Activated naive CD4-positive, alpha-beta T cell treated with anti-CD3 and anti-CD28 coated beads, Interleukin-2, amount 50 U/mL, for 16 hours (primary cell): ENCODE data around the gene SFXN3.

ENCODE experiments used
- DNase-seq: peaks from one replicate; pipeline ENCODE4 v3.0.0-alpha.2; 2020

Gene SFXN3

GRCh38 chr10:101000127-101000914 is 30.7 kb upstream of the SFXN3 start:
- no peak for DNase-seq

GRCh38 chr10:101000915-101001658 is 29.9 kb upstream of the SFXN3 start:
- no peak for DNase-seq

- no peak for DNase-seq
These were observed 29.4 kb upstream of the SFXN3 start for GRCh38 chr10:101001659-101002035.

DNA sequence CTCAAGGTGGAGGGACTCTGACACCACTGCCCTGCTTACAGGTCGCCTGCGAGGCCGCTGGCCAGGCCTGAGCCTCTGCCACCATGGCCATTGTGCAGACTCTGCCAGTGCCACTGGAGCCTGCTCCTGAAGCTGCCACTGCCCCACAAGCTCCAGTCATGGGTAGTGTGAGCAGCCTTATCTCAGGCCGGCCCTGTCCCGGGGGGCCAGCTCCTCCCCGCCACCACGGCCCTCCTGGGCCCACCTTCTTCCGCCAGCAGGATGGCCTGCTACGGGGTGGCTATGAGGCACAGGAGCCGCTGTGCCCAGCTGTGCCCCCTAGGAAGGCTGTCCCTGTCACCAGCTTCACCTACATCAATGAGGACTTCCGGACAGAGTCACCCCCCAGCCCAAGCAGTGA is 28.6 kb upstream of the SFXN3 start:
- no peak for DNase-seq

DNA sequence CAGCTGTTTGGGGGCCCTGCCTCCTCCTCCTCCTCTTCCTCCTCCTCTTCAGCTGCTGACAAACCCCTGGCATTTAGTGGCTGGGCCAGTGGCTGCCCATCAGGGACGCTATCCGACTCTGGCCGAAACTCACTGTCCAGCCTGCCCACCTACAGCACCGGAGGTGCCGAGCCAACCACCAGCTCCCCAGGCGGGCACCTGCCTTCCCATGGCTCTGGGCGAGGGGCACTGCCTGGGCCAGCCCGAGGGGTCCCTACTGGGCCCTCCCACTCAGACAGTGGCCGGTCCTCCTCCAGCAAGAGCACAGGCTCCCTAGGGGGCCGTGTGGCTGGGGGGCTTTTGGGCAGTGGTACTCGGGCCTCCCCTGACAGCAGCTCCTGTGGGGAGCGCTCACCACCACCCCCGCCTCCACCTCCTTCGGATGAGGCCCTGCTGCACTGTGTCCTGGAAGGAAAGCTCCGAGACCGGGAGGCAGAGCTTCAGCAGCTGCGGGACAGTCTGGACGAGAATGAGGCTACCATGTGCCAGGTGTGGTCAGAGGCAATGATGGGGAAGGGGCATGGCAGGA is 27.3 kb upstream of the SFXN3 start:
- DNase-seq = no peak

DNA sequence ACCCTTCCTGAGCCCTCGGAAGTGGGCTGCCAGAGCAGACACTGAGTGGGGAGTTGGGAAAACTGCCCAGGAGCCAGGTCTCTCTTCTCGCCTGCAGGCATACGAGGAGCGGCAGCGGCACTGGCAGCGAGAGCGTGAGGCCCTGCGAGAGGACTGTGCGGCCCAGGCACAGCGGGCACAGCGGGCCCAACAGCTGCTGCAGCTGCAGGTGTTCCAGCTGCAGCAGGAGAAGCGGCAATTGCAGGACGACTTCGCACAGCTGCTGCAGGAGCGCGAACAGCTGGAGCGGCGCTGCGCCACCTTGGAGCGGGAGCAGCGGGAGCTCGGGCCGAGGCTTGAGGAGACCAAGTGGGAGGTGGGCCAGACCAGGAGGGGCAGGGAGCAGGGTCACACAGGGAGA is 25.7 kb upstream of the SFXN3 start:
- no peak for DNase-seq

GRCh38 chr10:101005869-101006567 is 25.0 kb upstream of the SFXN3 start:
- no peak for DNase-seq

GRCh38 chr10:101006593-101007098 is 24.4 kb upstream of the SFXN3 start:
- no peak for DNase-seq

DNA sequence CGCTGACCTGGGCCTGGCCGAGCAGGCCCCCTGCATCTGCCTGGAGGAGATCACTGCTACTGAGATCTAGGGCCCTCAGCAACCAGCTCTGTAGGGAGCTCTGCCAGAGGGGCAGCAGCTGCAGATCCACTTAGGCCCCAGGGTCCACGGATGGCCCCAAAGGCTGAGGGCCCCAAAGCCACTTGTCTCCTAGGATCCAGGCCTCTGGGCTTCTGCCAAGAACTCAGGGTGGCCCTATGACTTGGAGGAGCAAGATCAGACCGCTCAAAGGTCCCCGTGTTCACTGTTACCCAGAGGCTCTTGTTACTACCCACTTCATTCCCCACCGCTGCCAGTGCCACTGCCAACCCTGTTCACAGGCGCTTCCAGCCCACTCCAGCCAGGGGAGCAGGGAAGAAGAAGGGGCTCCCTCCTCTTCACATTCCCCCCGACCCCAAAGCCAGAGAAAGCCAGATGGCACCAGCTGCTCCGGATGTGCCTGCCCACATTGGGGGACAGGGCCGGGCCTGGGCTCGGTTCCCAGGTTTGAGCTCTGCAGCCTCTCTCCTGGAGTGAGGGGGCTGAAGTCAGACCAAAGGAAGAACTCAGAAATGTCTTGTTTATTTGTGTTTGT is 23.8 kb upstream of the SFXN3 start:
- no peak for DNase-seq

GRCh38 chr10:101007915-101008822 is 22.9 kb upstream of the SFXN3 start:
- DNase-seq = no peak

- DNase-seq = no peak
These were observed 22.1 kb upstream of the SFXN3 start for GRCh38 chr10:101008823-101009423.

- DNase-seq = no peak
These were observed 20.7 kb upstream of the SFXN3 start for GRCh38 chr10:101010329-101010728.

GRCh38 chr10:101011517-101012423 is 19.3 kb upstream of the SFXN3 start:
- DNase-seq = no peak

DNA sequence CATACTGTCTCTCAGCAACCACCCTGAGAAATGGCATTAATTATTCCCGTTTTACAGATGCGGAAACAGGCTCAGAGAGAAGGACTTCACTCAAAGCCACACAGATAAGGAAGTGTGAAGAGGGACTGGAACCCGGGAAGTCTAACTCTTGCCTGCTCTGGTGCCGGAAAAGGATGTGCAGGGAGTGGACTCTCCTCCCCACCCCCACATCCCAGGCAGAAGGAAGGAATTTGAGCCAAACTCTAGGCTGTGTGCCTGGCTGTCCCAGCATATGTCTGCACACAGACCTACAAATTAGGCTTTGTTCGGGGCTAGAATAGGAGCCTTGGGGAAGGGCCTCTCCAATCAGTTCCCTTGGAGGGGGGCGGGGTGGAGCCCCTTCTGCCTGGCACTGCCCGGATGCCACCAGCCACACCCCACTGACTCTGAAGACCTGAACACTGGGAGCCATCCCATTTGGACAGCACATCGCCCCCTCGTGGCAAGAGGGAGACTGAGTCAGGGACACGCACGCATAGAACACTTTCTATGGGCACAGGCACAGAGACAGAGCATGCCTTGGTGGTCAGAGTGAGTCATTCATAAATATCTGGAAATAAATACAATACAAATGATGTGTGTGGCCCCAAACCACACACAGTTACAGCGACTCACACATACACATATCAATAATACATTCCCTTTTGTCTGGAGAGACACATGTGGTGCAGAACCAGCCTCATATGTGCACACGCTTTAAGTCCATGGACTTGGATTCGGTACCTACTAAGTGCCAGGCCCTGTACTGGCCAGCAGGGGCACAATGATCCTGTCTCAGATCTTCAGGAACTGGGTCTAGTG is 18.3 kb upstream of the SFXN3 start:
- peak; percentile 74 for DNase-seq

DNA sequence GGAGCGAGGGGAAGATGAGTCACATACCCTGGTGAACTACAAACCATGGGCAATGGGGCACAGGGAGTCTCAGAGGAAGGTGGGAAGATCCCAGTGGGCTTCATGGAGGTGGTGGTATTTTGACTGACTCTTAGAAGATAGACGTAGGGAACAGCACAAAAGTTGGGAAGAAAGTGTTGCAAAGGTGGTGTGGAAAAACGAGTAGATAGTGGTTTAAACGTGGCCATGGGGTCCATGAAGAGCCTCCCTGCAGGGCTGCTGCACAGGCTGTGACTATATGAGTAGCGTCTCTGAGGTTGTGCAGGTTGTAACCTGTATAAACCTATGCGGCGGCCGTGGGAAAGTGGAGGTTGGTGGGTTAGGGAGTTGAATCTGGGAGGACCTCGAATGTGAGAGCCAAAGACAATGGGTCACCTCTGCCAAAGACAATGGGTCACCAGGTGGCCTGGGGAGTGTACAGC is 17.6 kb upstream of the SFXN3 start:
- DNase-seq = no peak

DNA sequence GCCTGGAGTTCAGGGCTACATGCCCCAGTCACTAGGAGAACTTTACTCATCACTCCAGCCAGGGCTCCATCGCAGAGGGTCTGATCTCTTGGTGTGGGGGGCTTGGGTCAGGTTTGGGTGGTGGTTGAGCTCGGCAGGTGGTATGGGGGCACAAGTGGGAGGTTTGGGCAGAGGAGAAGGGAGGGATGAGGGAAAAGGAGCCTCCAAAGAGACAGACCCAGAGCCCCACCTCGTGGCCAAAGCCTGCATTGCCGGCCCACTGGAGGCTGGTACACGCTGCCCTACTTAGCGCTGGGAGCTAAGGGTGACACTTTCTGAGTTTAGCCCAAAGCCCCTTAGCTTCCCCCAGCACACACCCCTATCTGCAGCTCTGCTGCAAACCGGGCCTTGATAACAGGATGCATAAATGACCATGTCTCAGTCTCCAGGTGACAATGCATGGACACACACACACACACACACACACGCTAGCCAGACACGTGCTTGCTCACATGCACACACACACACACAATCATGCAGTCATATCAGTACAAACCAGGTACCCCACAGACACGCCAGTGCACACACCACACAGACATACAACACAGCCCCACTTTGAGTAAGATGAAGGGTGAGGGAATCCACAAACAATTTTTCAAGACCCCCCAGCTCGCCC is 16.7 kb upstream of the SFXN3 start:
- DNase-seq = peak; percentile 74

DNA sequence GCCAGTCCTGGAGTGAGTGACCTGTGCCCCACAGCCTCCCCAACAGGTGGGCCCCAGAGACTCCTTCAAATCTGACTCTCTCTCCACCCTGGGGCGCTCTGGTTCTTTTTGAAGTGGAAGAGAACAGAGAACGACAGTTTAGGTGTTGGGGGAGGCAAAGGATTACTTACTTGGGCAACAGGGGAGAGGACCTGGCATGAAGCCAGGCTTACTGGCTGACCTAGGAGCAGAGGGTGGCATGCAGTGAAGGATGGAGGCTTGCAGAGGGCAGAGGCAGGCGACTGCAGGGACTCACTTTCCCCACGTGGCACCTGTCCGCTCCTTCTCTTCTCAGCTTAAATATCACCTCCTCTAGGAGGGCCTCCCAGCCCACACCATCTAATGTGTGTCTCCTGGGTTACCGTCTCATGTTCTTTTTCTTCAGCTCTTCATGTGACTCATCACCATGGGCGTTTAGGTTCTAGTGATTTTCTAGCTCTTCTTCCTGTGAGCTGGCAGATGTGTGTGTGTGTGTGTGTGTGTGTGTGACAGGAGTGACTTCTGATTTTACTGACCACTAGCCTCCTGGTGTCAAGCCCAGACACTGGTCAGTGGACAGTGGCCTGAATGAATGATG is 16.0 kb upstream of the SFXN3 start:
- DNase-seq = no peak

DNA sequence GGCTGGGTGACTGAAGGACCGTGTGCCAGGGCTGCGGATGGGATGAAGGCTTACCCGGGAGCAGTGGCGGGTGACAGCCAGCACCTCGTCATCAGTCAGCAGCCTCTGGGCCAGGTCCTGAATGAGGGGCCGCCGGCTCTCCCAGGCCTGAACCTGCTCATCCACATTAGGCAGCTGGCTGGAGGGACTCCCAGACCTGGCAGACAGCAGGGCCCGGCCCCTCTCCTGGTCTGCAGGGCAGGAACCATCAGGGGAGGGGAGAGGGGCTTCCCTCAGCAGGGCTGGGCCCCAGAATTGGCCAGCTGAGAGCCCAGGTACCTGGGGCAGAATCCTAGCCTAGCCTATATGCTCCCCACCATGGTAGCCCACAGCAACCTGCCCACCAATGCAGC is 15.5 kb upstream of the SFXN3 start:
- DNase-seq = no peak
